Activated effector memory CD4-positive, alpha-beta T cell treated with anti-CD3 and anti-CD28 coated beads, Interleukin-2, amount 50 U/mL, for 16 hours (primary cell): Measurements from ENCODE around the gene RFX2.
"Not testable (repeated sequence)": the region's sequence is repeated elsewhere in the genome, so short reads cannot be mapped to it uniquely, and the experiment has no call there.

Source experiments
- DNase-seq: peaks from one replicate; pipeline ENCODE4 v3.0.0-alpha.2; 2020

The RFX2 gene

DNA sequence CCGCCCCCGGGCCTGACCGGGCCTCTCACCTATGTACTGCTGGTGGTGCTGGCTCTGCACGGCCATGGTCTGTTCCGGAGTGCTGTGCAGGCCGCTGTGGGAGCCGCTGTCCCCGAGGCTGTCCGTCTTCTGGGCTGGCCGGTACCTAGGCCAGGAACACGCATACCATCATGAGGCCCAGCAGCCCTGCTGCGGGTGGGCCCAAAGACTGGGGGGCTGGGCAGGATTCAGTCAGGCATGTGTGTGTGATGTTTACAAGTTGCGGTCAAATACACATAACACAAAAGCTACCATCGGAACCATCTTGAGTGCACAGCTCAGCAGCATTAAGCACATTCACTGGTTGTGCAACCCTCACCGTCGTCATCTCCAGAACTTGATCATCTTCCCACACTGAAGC, 100.2 kb downstream of the RFX2 start:
- no peak for DNase-seq

DNA sequence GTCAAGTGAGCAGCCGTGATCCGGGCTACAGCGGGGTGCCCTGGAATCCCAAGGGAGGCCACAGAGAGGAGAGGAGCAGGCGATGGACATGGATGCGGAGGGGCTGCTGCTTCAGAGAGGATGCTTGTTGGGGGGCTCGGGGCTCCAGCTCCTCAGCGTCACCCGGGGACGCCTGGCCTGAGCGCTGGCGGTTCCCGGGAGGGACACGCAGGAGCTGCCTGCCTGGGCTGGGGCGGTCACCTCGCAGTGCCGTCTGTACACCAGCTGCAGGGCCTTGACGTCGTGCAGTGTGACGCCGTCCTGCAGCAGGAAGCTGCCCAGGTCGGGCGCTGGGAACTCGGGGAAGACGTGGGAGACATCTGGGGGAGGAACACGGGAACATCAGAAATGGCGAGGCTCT, 102.4 kb downstream of the RFX2 start:
- no peak for DNase-seq

DNA sequence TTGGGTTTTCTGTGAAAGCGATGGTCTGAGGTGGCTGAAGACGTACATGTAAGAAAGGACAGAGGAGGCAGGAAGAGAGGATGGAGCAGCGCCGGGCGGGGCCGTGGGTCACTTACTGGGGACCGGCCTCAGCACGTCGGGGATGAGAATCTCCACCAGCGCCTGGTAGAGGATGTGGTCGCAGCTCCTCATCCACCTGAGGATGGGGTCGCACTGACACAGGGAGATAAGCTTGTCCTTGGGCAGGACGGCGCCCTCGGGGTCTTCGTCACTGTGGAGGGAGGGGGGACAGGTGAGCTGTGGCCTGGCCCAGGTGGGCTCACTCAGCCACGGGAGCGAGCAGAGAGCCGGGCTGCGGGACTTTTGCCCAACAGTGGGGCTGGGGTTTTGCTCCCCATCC, 103.4 kb downstream of the RFX2 start:
- no peak for DNase-seq

DNA sequence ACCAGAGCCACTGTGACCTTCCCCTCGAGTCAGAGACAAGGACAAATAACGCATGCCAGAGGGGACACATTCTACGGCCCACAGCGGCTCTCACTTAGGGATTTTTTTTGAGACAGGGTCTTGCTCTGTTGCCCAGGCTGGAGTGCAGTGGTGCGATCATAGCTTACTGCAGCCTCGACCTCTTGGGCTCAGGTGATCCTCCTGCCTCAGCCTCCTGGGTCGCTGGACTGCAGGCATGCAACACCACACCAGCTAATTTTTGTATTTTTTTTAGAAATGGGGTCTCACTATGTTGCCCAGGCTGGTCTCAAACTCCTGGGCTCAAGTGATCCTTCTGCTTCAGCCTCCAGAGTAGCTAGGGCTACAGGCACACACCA, 104.2 kb downstream of the RFX2 start:
- DNase-seq, result not testable (repeated sequence)

DNA sequence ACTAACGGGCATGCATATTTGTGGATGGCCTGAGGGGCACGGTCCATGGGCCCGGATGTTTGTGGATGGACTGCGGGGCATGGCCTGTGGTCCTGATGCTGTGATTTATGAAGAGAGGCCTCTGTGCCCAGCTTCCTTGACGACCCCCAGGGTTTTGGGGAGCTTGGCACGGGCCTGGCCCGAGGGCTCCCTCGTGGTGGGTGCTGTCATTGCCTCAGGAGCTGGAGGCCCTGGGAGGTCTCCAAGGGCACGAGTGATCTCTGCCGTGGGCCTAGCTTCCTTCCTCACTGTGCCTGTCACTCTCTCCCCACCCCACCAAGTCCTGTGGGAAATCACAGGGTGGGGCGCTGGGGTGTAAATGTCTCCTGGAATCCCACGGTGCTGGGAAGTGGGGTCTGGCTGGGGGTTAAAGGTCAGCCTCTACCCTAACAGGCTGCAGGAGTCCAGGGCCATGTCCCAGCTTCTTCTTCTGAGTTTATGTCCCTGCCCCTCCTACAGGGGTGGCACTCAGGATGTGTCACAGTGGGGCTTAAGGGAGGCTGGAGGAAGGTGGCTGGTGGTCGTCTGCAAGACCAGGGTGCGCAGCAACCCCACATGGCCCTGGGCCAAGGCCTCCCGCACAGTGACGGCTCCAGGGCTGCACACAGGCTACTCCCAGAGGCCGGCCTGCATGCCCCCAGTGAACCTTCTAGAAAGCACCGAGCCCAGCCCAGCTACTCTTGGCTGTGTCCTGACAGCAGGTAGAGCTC, 104.8 kb downstream of the RFX2 start:
- DNase-seq, result no peak

DNA sequence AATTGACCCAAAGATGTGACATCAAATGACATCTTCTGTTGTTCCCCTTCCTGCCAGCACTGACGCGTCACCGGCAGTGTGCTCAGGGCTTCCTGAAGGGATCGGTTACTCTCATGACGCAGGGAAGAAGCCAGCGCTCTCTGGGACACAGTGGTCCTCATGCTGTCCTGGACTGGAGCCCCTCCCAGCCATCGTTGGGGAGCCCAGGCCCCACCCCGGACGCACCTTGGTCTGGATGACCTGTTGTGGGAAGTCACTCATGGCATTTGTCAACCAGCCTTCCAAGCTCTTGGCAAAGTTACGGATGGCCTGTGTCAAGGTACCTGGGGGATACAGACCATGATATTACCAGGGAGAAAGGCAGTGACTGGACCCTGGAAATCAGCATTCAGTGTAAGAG, 106.3 kb downstream of the RFX2 start:
- DNase-seq, result no peak

DNA sequence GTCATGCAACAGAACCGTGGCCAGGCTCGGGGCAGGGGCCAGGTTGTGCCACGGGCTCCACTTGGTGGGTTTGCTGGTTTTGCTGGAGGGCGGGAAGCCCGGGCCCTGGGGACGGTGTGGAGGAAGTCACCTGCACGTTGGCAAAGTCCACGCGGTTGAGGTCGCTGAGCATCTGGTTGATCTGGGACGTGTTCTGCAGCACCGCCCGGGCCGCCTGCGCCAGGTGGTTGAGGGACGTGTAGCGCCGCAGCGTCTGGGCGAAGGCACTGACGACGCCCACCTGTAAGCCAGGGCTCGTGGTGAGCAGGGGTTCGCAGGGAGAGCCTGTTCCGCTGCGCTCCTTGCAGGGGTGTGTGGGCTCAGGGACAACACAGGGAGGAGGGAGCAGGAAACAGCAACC, 107.7 kb downstream of the RFX2 start:
- DNase-seq, result no peak

DNA sequence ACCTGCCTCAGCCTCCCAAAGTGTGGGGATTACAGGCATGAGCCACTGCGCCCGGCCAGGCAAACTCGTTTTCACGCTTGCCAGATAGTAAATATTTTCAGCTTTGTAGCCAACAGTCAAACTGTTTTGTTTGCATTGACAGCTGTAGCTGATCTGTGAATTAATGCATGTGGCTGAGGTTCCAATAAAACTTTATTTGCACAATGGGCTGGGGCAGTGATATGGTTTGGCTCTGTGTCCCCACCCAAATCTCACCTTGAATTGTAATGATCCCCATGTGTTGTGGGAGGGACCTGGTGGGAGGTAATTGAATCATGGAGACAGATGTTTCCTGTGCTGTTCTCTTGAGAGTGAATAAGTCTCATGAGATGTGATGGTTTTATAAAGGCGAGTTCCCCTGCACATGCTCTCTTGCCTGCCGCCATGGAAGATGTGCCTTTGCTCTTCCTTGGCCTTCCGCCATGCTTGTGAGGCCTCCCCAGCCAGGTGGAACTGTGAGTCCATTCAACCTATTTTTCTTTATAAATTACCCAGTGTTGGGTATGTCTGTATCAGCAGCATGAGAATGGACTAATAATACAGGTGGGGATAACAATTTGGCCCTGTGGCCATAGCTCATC, 110.0 kb downstream of the RFX2 start:
- no peak for DNase-seq

DNA sequence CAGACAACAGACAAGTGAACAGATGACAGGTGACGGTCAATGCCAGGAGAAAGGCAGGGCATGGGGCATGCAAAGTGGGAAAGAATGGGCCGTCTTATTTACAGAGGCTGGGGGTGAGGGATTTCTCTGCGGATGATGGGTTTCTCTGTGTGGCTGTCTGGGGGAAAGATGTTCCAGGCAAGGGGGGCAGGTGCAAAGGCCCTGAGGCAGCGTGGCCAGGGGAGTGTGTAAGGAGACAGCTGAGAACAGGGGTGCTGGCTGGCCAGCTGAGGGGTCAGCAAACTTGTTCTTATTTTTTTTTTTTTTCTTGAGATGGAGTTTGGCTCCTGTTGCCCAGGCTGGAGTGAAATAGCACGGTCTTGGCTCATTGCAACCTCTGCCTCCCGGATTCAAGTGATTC, 110.6 kb downstream of the RFX2 start:
- DNase-seq, result no peak

DNA sequence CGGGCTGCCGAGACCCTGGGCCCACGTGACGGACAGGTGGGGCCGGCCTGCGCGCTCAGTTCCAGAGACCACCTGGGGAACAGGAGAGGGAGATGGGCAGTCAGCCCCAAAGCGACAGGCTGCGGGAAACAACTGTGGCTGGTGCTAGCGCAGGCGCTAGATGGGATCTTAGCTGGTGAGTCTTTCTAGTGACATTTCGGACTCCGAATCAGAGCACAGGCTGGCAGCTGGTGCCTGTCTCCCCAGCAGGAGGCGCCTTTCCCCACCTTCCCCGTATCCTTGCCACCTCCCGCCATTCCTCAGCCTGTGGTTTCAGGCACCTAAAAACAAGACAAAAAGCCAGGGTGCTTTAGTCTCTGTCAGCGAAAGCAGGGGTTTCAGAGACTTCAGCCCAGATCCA, 112.9 kb downstream of the RFX2 start:
- DNase-seq, result no peak

DNA sequence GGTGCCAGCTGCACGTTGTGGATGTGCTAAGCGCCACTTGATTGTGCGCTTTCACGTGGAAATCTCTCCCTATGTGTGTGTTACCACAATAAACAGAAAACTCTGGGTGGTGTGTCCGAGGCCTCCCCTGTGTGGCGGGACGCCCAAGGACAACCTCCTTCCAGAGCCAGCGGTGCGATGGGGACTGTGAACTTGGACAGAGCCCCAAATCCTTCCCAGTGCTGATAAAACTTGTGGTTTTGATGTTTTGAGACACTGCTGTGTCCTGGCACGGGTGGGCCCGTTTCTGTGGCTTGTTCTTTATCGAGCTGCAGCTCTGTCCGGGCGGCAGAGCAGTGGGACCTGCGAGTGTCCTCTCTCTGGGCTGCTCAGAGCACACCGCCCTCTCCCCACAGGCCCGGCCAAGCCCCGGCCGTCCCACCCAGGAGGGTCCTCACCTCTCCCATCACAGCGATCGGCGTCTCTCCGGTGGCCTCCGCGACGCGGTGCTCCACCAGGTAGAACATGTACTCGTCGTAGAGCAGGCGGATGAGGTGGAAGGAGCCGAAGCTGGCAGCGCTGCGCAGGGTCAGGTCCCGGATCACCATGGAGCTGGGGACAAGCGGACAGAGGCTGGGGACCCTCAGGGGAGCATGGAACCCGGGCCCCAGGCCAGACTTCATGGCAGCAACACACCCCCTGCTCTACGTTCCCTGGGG, 113.5 kb downstream of the RFX2 start:
- DNase-seq, result no peak

DNA sequence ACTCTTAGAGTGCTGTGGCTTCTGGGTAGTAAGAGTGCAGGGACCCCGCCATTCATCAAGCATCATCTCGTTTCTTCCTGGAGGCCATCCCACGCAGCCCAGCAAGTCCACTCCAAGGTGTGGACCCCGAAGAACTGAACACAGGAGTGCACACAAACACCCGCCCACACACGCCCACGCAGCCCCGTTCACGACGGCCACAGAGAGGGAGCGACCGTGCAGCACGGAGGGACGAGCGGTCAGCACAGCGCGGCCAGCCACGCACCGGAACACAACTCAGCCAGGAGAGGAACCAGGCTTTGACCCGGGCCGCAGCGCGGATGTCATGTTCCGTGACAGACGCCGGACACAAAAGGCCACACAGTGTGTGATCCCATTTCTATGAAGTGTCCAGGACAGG, 114.2 kb downstream of the RFX2 start:
- DNase-seq, result no peak

DNA sequence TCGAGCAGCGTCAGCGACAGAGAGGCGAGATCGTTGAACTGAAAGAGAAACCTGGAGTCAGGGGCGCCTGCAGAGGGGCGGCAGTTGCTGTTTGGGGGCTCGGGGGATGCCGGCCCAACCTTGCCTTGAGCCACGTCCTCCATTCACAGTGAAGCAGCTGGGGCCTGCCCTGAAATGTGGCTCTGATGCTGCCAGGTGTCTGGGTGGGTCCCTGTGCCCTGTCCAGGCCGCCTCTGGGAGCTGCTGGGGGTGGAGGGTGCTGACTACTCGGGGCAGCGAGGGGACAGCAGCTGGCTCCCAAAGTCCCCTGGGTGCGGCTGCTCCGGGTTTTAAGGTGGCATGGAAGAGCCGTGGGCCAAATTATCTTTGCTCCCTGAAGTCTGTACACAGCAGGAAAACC, 114.7 kb downstream of the RFX2 start:
- DNase-seq, result no peak

DNA sequence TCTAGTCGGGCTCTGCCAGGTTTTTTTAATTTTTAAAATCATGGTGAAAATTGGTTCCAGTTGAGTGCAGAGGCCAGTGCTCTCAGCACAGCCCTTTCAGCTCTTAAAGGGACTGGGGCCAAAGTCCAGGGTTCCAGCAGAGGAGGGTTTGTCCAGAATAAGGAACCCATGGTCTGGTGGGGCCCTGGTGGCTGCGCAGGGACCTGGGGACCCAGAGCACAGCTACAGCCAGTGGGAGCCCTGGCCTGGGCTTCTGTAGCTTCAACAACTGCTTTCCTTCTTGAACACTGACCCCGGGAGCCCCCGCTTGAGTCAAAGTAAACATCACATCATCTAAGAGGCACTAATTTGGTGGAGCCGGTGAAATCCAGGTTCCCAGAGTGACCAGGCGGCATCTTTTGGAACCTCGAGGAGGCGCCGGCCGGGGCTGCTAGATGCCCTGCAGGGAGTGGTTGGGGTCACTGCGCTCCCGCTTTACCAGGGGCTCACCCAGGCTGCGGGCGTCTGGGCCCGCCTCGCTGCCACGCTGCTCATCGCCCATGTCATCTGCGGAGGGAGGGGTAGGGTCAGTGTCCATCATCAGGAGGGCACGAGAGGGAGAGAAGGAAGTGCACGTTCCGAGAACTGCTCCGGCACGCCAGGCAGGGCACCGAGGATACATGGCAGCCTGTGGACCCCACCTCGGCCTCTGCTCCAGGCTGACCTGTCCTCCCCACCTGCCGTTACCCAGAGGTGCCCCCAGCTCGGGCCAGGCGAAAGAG, 115.7 kb downstream of the RFX2 start:
- DNase-seq, result no peak

DNA sequence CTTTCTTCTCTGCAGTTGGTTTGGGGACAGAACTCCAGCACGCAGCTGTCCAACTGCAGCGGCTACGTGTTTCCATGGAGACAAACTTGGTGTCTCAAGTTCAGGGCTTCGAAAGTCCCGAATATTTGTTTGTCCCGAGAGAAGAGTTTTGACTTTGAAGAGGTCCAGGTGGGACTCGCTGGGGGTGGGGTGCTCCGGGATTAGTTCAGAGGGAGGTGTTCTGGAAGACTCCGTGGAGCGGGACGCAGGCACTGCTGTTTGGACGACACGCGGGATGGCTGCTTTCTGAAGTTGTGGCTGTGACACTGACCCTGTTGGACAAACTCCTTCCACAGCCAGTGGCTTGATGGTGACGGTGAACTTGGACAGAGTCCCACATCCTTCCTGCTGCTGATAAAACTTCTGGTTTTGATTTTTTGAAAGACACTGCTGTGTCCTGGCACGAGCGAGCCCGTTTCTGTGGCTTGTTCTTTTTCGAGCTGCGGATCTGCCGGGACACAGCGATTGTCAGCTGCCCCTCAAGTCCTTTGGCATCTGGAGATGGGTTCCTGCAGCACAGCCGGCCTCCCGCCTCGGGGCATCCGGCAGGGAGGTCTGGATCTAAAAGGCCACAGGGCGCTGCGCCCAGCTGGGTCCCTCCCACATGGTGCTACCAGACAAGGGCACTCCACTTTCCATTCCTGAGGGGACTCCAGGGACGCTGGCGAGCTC, 116.5 kb downstream of the RFX2 start:
- DNase-seq, result no peak

DNA sequence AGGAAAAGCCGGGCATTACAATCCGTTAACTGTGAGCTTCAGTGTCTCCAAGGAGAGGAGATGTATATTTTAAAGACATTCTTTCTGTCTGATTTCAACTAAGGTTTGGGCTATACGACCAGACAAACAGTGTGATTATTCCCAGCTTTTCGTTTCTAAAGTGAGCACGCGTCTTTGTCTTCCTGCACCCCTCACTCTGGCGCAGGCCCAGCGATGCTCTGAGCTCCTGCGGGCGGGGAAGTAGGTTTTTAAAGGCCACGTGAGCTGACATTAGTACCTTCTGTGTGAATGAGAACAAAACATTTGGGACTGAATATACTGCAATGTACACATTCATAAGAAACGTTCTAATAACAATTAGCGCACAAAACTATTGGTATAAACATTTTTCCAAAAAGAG, 117.1 kb downstream of the RFX2 start:
- DNase-seq, result no peak

DNA sequence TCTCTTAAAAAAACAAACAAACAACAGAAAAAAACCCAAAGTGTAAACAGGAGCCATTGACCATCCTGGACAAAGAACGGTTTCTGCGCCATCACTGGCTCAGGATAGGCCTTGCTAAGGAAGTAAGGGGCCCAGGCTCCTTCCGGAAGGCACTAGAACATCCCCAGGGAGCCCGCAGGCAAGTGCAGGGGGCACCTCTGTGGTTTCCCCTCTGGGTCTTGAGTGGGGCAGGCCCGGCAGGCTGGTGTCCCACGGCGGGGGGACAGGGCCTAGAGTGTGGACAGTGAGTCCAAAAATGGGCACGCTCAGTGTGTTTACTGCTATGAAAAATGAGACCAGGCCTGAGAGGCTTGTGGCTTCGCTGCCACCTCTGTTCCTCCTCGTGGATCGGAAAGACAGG, 117.5 kb downstream of the RFX2 start:
- DNase-seq, result no peak

DNA sequence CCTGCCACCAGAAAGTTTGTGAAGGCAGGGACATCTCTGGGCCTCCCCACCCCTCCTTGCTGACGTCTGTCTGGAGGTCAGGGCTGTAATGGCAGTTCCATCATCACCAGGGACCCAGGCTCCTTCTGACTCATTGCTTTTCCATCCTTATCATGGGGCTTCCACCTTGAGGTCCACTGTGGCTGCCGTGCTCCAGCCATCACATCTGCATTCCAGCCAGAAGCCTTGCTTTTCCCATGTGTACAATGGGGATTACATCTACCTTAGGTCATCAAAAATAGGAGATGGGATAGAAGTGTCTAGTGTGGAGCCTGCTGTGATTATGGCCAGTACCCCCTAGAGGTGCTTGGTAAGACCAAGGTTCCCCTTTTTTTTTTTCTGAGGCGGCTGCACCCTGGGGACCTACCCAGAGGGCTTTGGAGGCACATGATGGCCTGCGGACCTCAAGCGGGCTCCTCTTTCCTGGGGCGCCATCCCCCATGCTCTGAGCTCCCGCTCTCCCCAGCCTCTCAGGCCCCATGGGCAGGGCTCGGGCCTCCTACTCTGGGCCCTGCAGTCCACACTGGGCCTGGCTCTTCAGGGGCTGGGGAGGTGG, 119.0 kb downstream of the RFX2 start:
- DNase-seq, result no peak

DNA sequence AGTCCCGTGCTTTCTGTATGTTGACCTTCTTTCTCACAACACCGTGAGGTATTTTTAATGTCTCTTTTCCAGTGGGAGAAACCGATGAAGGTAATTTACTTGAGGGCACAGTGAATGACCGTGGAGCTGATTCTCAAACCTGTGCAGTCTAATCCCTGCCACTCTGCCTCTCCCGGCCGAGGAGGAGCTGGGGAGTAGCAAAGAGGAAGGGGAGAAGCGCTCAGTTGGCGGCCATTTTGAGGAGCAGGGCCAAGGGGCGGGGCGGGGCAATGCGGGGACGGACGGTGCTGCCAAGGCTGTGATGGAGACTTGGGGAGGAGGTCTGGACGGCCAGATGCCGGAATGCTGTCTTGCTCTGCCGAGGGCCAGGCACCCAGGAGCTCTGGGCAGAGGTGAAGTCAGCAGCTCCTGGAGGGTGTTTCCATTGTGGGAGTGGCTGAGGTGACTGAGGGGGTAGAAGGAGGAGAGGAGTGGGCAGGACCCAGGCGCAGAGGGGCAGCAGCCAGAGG, 120.0 kb downstream of the RFX2 start:
- no peak for DNase-seq

DNA sequence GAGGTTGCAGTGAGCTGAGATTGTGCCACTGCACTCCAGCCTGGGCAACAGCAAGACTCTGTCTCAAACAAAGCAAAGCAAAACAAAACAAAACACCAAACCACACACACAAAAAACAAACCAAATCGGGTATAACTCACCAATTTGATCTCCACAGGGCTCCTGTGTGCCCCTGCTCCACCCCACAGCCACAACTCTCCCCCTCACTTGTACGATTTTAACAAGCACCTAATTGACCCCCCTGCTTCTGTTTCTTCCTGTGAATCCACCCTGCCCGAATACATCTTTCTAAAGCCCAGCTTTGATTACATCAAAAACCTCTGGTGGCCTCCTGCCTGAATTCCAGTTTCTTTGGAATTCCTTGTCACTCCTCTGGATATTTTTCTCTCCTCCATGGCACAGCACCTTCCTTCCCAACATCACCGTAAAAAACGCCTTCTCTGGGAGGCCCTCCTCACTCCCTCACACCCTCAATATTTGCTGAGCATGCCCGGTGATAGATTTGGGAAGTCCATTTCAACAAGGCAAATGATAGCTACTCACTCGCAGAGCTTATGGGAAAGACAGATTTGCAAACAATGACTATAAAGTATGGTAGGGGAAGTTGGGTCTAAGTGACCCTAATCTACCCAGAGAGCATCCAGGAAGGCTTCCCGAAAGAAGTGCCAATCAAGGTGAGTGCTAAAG, 120.8 kb downstream of the RFX2 start:
- DNase-seq, result no peak

DNA sequence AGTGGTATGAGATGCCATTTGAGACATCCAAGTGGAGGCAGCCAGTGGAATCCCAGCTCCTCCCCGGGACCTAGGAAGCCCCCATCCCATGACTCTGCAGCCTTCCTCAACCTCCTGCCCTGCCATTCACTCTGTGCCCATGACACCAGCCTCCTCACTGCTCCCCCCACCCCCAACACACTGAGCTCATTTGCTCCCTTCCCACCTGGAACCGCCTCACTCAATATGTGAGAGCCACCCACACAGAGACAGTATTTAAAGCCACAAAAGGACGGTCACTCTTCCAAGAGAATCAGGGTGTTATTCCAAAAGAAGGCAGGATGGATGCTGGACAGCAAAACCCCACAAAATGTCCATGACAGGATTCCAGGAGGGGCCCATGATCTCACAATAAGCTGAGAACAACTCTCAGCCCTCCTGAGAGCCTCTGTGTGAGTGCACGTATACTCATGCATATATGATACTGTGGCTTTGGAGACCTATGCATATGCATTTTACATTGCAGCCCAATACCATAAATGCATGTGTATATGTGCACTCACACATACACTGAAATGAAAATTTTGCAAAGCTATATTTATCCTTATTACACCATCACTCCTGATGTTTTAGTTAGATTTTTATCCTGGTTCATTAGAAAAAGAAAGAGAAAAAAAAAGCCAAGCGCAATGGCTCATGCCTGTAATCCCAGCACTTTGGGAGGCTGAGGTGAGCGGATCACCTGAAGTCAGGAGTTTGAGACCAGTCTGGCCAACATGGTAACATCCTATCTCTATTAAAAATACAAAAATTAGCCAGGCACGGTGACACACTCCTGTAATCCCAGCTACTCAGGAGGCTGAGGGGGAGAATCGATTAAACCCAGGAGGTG, 121.5 kb downstream of the RFX2 start:
- no peak for DNase-seq
